GM21529 (cell line): ENCODE measurements around the gene CITED4.
"Not testable (repeated sequence)": the region's sequence is repeated elsewhere in the genome, so short reads cannot be mapped to it uniquely, and the experiment has no call there.

Experiments
- ATAC-seq: cut with Tn5 transposase; IDR thresholded peaks from one replicate; pipeline ENCODE4 v1.9.1; 2021; ENCODE audit not compliant: unreplicated experiment

Gene CITED4, protein sequence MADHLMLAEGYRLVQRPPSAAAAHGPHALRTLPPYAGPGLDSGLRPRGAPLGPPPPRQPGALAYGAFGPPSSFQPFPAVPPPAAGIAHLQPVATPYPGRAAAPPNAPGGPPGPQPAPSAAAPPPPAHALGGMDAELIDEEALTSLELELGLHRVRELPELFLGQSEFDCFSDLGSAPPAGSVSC

DNA sequence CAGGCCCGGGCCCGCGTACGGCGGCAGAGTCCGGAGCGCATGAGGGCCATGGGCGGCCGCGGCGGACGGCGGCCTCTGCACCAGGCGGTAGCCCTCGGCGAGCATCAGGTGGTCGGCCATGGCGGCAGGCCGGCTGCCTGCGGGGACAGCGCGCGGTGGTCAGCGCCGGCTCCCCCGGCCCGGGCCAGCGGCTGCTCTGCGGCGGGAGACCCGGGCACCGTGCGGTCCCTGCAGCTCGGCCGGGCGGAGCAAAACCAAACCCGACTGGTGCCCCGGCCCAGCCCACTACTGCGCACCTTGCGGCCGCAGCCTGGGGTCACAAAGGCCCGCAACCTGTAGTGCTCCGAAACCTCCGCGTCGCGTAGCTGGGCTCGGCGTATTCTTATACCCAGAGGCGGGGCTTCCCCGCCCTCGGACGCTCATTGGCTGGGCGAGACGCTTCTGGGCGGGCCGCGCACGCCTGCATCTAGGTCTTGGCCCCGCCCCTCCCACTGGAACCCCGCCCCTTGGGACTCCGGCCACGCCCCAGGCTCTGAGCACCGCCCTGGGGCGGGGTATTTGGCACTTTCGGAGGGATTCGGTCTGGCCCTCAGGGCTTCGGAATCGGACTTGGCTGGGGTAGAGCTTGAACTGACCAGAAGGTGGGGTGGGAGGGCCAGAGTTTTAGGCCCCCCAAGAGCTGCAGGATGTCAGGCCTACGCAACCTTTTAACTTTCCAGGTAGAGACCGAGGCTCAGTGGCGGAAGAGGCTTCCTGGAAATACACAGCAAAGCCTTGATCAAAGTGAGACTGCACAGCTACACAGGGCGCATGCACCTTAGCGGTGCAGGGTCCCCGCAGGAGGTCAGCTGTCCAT, at the start of gene CITED4:
Gene CITED4 (minus strand): TSS at position 356 of the 856 bp plus-strand sequence. CDS start 236 bp downstream, at position 120.
- peak; percentile 95 for ATAC-seq

DNA sequence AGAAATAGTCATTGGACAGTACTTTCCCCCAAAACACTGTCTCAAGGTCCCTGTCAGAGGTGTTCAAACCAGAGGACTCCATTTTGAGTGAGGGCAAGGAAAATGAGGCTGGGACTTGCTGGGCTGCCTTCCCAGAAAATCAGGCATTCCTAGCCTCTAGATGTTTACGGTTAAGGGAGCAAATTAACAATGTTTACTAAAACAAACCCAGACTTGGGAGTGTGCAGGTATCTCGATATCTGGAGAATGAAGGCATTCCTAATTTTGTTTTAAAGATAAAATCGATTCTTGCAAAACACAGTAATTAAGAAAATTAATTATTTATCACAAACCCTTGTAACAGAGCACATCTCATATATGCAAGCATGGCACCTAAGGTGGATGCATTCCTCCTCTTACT, 48.9 kb upstream of the CITED4 start:
- ATAC-seq: no peak

DNA sequence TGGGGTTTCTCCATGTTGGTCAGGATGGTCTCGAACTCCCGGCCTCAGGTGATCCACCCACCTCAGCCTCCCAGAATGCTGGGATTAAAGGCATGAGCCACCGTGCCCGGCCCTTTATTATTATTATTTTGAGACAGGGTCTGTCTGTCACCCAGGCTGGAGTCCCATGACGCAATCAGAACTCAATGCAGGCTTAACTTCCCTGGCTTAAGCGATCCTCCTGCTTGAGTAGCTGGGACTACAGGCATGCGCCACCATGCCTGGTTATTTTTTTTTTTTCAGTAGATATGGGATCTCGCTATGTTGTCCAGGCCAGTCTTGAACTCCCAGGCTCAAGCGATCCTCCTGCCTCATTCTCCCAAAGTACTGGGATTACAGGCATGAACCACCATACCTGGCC, 47.1 kb upstream of the CITED4 start:
- ATAC-seq: no peak

DNA sequence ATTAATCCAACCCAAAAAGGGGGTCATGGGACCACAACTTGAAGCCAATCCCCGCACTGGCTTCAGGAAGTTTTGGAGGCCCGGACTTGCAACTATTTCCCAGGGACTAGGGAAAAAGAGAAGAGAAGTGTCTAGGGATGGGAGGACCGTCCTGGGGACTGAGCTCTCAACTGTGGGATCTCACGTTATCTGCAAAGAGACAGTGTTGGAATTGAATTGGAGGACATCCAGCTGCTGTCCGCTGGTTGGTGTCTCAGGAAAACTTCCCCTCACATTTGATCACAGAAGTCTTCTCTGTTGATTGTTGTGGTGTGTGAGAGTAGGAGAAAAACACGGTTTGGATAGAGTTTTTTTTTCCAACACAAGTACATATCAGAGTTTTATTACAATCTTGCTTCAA, 46.2 kb upstream of the CITED4 start:
- no peak for ATAC-seq

DNA sequence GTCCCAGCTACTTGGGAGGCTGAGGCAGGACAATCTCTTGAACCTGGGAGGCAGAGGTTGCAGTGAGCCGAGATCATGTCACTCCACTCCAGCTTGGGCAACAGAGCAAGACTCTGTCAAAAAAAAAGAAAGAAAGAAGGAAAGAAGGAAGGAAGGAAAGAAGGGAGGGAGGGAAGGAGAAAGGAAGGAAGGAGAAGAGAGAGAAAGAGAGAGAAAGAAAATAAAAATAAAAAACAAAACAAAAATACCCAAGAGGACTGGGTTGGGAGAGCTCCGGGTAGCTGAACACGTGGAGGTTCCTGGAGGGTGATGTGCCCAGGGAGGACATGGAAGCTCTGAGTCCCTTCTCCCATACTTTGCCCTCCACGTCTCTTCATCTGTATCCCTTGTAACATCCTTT, 45.7 kb upstream of the CITED4 start:
- ATAC-seq: no peak

DNA sequence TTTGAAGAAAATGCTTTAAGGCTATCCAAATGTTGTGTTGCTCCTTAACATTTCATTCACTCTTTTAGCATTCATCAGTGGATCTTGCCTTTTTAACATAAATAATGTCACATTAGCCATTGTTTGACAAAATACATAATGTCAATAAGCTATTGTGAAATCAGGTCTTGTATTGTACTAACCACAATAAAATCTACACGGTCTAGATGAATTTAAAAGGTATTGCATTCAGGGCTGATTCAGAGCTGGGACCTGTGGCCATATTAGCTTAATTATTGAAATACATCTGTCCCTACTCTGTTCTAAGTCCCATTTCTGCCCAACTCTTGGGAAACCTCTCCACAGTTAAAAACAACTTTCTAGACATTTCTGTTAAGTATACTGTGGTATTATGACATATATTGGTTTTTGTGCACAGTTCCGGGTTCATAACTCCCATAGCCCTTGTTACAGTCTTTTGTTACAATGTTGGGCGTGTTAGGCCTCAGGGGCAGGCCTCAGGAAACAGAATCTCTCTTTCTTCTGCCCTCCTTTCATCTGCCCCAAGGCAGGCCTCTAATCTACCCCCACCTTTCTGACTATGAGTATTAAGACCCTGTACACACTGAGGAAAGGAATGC, 44.7 kb upstream of the CITED4 start:
- ATAC-seq: no peak

DNA sequence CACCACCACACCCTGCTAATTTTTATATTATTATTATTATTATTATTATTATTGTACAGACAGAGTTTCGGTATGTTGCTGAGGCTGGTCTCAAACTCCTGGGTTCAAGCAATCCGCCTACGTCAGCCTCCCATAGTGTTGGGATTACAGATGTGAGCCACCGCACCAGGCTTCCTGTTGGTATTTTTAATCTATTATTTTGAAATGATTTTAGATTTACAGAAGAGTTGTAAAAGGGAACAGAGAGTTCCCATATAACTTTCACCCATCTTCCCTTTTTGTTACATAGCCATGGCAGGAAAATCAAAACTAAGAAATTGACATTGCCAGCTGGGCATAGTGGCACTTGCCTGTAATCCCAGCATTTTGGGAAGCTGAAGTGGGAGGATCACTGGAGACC, 42.9 kb upstream of the CITED4 start:
- no peak for ATAC-seq

DNA sequence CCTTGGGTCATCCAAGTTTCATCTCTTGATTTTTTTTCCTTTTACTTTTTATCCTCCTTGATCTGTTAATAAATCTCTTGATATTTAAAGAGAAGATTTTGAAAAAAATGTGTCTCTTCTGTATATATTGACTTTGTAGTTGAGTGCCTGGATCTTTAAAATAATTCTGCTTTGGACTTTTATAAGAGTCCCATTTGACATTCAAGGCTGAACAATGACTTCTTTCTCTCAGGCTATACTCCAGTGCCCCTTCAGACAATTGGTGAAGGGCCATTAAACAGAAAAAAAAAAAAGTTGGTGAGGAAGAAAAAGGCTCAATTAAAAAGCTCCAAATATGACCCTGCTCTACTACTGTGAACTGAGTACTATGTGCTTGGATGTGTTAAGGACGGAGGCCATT, 40.9 kb upstream of the CITED4 start:
- no peak for ATAC-seq

DNA sequence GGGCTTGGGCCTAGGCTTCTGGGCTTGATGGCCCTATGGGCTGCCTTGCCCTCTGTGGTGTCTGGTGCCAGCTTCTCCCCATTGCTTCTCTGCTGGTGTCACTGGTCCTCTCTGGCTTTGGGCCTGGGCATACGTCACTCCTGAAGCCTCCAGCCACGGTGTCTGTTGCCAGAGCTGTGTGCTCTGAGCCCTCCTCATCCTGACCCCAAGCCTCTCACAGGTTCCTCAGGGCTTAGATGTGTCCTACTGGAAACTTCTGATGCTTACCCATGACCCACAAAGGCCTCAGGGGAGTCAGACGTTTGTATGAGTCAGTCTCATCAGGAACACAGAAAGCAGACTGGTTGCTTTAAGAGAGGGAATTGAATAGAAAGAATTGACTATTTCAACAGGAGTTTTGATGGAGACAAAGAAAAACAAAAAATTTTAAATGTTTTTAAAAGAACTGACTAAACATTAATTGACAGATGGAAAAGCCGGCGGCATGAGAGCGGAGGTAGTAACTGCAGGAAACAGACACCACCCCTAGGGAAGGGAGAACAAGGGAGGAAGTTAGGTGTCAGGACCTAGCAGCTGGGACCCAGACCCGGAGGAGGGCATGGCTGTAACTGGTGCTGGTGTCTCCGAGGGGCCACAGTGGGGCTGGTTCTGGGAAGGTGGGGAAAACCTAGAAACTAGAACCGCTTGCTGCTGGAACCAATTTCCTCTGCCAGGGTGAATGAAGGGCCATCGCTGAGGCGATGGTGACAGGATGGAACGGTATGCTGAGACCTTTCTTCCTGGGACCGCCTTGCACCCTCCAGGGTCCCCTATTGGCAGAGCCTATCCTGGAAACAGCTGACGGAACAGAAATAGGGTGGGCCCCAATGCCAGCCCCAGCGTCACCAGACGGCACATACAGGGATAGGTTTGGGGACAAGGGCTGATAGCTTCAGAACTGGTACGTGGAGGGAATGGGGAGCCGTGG, 40.0 kb upstream of the CITED4 start:
- no peak for ATAC-seq

DNA sequence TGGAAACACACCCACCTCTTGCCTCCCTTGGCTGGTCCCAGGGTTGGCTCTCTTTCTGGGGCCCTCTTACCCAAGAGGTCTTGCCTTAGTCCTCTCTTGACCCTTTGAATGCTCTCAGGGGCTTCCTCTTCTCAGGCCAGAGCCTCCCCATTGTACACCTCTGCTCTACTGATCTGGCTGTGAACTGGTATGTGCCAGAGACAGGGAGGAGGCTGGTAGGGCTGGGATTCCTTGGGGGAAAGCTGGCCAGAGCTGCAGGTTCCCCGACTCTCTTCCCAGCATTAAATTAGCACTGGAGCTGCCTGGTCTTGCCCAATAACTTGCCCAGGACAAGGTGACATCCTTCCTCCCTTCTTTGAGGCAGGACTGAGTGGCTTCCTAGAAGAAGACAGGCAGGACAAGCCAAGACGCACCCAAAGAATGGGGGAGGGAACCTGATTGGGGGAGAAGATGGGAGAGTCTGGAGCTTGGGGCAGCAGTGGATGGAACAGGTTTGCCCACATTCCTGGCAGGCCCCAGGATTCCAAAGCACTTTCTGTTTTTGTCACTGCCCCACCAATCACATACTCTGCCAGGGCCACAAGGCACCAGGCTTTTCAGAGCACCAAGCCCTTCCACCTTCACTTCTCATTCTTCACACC, 37.2 kb upstream of the CITED4 start:
- no peak for ATAC-seq

DNA sequence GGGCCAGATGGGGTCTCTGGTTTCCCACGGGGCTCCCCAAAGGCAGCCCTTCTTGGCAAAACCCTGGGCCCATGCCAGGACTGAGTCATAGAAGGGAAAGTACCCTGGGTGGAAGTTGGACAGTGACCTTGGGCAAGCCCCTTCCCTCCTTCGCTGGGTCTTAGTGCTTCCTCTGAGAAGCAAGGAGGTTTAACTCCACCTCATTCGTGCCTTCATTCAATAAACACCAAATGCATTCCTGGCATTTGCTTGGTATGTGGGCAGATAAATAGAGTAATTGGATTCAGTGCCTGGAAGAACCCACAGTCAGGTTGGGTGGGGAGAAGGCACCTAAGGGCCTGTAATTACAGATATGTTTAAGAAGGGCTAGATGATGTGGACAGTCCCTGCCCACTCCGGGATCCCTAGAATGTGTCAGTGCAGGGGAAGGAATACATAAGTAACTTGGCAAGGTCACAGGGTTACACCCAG, 36.3 kb upstream of the CITED4 start:
- ATAC-seq: no peak

DNA sequence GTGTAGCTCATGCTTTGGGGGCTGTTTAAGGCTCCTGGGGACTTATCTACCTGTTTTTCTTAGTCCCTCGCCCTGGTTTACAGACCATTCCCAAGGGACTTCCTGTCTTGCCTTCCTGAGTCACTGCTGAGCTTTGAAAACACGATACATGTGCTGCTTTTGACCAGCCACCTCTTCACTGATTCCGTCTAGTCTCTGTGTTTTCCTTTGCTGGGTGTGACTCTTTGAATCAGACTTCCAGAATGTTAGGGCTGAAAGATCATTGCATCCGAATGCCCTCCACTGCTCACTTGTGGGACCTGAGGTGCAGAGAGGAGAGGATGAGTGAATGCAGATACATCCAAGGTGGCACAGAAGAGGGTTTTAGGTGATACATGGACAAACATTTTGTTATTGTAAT, 35.4 kb upstream of the CITED4 start:
- no peak for ATAC-seq

DNA sequence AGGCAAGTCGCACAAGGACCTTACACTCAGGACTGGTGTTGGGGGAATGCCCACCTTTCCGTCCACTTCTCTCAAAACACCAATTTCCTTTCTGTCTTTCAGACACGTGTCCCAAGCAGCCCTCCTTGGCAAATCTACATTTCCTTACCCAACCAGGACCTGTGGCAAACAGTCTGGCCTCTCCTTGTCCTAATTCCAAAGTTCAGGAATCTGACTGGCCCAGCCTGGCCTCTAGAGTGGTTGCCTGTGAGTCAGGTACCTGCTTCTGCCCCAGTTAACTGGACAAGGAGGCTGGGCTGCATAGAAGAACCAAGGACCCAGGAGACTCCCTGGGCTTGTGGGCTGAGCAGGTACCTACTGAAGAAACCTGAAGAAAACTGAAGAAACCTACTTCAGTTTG, 34.3 kb upstream of the CITED4 start:
- no peak for ATAC-seq

DNA sequence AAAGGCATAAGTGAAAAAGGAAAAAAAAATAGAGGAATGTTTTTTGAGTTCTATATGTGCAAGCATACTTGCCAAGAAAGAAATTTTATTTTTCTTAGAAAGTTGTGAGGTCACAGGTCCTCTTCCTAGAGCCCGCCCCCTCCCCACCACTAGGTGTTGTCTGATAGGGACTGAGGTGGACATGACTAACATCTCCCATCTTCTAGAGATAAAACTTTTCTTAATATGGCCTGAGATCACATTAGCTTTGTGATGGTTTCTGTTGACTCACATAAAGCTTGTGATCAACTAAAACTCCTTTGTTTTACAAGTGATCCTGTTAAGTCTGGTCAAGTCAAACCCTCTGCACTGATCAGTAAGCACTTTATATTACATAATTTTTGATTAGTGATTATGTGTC, 33.4 kb upstream of the CITED4 start:
- ATAC-seq: no peak

DNA sequence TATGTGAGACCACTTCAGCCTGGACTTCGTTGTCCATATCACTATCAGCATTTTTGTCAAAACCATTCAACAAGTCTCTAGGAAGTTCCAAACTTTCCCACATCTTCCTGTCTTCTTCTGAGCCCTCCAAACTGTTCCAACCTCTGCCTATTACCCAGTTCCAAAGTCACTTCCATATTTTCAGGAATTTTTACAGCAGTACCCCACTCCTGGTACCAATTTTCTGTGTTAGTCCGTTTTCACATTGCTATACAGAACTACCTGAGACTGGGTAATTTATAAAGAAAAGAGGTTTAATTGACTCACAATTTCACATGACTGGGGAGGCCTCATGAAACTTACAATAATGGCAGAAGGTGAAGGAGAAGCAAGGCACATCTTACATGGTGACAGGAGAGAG, 32.7 kb upstream of the CITED4 start:
- not testable (repeated sequence) for ATAC-seq

DNA sequence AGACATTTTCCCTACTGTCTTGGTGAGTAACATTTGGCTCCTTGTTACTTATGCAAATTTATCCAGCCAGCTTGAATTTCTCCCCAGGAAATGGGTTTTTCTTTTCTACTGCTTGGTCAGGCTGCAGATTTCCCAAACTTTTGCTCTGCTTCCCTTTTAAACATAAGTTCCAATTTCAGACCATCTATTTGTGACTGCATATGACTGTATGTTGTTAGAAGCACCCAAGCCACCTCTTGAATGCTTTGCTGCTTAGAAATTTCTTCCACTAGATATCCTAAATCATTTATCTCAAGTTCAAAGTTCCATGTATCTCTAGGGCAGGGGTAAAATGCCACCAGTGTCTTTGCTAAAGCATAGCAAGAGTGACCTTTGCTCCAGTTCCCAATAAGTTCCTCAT, 32.3 kb upstream of the CITED4 start:
- no peak for ATAC-seq

DNA sequence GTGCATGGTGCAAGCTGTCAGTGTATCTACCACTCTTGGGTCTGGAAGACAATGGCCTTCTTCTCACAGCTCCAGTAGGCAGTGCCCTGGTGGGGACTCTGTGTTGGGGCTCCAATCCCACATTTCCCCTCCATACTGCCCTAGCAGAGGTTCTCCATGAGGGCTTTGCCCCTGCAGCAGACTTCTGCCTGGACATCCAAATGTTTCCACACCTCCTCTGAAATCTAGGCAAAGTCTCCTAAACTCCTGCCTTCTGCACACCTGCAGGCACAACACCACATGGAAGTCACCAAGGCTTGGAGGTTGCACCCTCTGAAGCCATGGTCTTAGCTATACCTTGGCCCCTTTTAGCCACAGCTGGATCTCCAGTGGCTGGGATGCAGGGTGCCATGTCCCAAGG, 31.8 kb upstream of the CITED4 start:
- ATAC-seq: no peak

DNA sequence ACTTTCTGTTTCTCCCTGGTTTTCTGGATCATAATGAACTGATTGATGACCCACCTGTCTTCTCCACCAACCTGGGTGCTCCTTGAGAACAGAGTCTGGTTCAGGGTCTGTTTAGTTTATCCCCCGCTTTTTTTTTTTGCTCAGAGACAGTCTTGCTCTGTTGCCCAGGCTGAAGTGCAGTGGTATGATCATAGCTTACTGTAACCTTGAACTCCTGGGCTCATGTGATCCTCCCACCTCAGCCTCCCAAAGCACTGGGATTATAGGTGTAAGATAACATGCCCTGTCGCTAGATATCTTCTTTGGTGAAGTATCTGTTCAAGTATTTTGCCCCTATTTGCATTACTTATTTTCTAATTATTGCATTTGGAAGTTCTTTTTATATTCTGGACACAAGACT, 30.2 kb upstream of the CITED4 start:
- ATAC-seq: no peak

DNA sequence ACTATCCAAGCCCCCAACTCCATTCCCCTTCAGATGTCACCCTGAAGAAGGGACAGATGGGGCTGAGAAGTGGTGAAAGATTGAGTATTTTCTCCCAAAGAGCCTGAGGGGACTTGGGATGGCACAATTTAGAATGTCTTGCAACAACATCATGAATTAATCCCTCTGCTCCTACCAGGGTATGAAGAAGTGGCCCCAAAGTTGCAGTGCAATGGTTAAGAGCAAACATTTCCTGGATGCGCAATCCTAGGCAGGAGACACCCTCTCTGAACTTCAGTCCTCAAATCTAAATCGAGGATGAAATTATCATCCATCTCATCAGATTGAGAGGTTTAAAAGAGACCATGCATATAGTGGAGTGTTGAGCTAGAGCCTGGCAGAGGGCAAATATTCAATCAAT, 28.6 kb upstream of the CITED4 start:
- no peak for ATAC-seq

DNA sequence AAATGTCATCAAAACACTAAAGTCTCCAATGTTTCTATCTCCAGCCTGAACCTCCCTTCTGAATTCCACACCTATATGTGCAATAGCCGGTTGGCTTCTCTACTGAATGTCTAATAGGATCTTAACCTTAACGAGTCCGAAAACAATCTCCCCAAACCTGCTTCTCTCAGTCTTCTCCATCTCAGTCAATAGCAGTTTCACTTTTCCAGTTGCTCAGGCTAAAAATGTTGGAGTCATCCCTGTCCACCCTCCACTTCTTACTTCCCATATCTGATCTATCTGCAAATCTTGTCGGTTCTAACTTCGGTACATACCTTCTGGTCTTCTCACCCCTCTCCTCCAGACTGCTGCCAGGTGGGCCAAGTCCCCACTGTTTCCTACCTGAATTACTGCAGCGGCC, 25.5 kb upstream of the CITED4 start:
- no peak for ATAC-seq

DNA sequence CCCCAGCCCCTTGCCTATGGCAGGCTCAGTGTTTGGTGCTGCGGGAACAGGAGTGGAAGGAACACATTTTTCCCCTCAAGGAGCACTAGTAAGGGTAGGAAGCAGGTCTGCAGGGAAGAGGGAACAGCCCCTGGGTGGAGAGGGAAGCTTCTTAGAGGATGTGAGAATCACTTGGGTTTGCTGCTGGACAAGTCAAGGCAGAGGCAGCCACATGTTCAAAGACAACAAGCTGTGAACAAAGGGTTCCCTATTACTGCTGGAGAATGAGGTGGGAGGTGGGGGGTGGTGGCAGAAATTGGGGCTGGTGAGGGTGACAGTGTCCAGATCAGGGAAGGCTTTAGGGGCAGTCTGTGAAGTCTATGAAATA, 24.8 kb upstream of the CITED4 start:
- ATAC-seq: no peak
